Peyer's patch (tissue), 4 donors: ENCODE data around the gene RARG. TPM values are rescaled to one million over a fixed set of nuclear protein-coding genes. Genes with fewer than 3 reads are reported as not detected.

ENCODE experiments used
- DNase-seq, 3 donors: peaks; one replicate each; pipeline ENCODE4 v3.0.0-alpha.2; 2017 to 2019
- H3K27ac ChIP-seq, 4 donors: fragments of 200-600 bp; sonication (generic); one replicate each; pipeline ENCODE4 v1.5.1; 2016 to 2019
- H3K27me3 ChIP-seq, 2 donors: fragments of 200-600 bp; sonication (generic); one replicate each; pipeline ENCODE4 v1.5.1; 2019
- H3K36me3 ChIP-seq, 3 donors: fragments of 200-600 bp; sonication (generic); one replicate each; pipeline ENCODE4 v1.5.1; 2016 to 2019
- H3K4me1 ChIP-seq, 4 donors: fragments of 200-600 bp; sonication (generic); one replicate each; pipeline ENCODE4 v1.5.1; 2016 to 2019
- H3K4me3 ChIP-seq, 4 donors: fragments of 200-600 bp; sonication (generic); 1 replicate in 3 of 4; 2 replicates in 1 of 4; pipeline ENCODE4 v1.5.1; 2016 to 2019; ENCODE audit warnings: mild to moderate bottlenecking in 1 of 4
- H3K9me3 ChIP-seq, 4 donors: fragments of 200-600 bp; sonication (generic); one replicate each; pipeline ENCODE4 v1.5.1; 2016 to 2019; ENCODE audit warnings: mild to moderate bottlenecking in 1 of 4
- CTCF ChIP-seq, 6 experiments: fragments of 450-650 bp in 4 of 6; fragments of 200-600 bp in 2 of 6; sonication (generic) in 1 of 6; IDR thresholded peaks; one replicate each; pipeline ENCODE4 v1.5.1; 2017 to 2019; ENCODE audit warnings: antibody characterized with exemption in 6 of 6, mild to moderate bottlenecking in 3 of 6, moderate library complexity in 1 of 6
- POLR2A ChIP-seq, 2 donors: fragments of 450-650 bp; IDR thresholded peaks; one replicate each; pipeline ENCODE4 v1.5.1; 2017; ENCODE audit warnings: antibody characterized with exemption in 2 of 2, mild to moderate bottlenecking in 2 of 2, moderate library complexity in 2 of 2
- total RNA-seq, 4 donors: library from RNA; depleted of rRNA; stranded (reverse); fragments of >200 nt; gene quantifications; one replicate each; pipeline ENCODE4 v1.1.0, GENCODE V29; 2016

The RARG gene
- total RNA-seq, 4 donors from 2014 or later: 1.9 to 10.7 (median 5.7) TPM

GRCh38 chr12:53192531-53193021 is 39.4 kb downstream of the RARG start:
- TF ChIP-seq POLR2A (IDR thresholded peaks at IDR 0.05) (no peak), CTCF (IDR thresholded peaks at IDR 0.05) (no peak)
- H3K4me1 ChIP-seq: peaks cover 0 to 11% (median 0%) of the 10 kb centered on the region in 4 donors
- no peaks in the 10 kb centered on the region for H3K9me3 ChIP-seq
- no peaks in the 10 kb centered on the region for H3K27me3 ChIP-seq
- no peak overlapping the region for H3K27ac ChIP-seq
- H3K4me3 ChIP-seq: no peak overlapping the region
- H3K36me3 ChIP-seq: peaks cover 0 to 22% (median 0%) of the 10 kb centered on the region in 3 donors
- peak in 1 of 3 donors; percentile 43 for DNase-seq

- Histone ChIP-seq H3K9me3 (no peaks in the 10 kb centered on the region), H3K4me1 (peaks cover 0 to 8% (median 0%) of the 10 kb centered on the region in 4 donors), H3K4me3 (no peak overlapping the region), H3K27me3 (no peaks in the 10 kb centered on the region), H3K27ac (no peak overlapping the region), H3K36me3 (peaks cover 0 to 28% (median 0%) of the 10 kb centered on the region in 3 donors)
- no peak for TF ChIP-seq CTCF (IDR thresholded peaks at IDR 0.05)
- no peak for TF ChIP-seq POLR2A (IDR thresholded peaks at IDR 0.05)
- DNase-seq: peak in 1 of 3 donors; percentile 40
Observed at GRCh38 chr12:53191885-53192530, 40.0 kb downstream of the RARG start.

GRCh38 chr12:53191096-53191884 is 40.7 kb downstream of the RARG start:
- Histone ChIP-seq H3K27ac (no peak overlapping the region), H3K27me3 (no peaks in the 10 kb centered on the region), H3K36me3 (peaks cover 0 to 35% (median 0%) of the 10 kb centered on the region in 3 donors), H3K4me3 (no peak overlapping the region), H3K9me3 (no peaks in the 10 kb centered on the region), H3K4me1 (peaks cover 0 to 8% (median 0%) of the 10 kb centered on the region in 4 donors)
- TF ChIP-seq CTCF (IDR thresholded peaks at IDR 0.05): no peak
- no peak for TF ChIP-seq POLR2A (IDR thresholded peaks at IDR 0.05)
- no peak for DNase-seq

GRCh38 chr12:53190108-53190729 is 41.8 kb downstream of the RARG start:
- DNase-seq: peak in 2 of 3 donors; percentile 68 to 77
- H3K4me3 ChIP-seq: no peak overlapping the region
- peaks cover 0 to 46% (median 0%) of the 10 kb centered on the region in 3 donors for H3K36me3 ChIP-seq
- peak; percentile 44 to 75 (median 68) for TF ChIP-seq CTCF (IDR thresholded peaks at IDR 0.05)
- TF ChIP-seq POLR2A (IDR thresholded peaks at IDR 0.05): no peak
- H3K4me1 ChIP-seq: peaks cover 0 to 8% (median 0%) of the 10 kb centered on the region in 4 donors
- H3K27ac ChIP-seq: peak overlapping the region in 1 of 4 donors; percentile 1
- no peaks in the 10 kb centered on the region for H3K9me3 ChIP-seq
- H3K27me3 ChIP-seq: no peaks in the 10 kb centered on the region

- TF ChIP-seq POLR2A (IDR thresholded peaks at IDR 0.05): no peak
- TF ChIP-seq CTCF (IDR thresholded peaks at IDR 0.05): no peak
- DNase-seq: no peak
- H3K27ac ChIP-seq: no peak overlapping the region
- peaks cover 0 to 65% (median 0%) of the 10 kb centered on the region in 3 donors for H3K36me3 ChIP-seq
- H3K9me3 ChIP-seq: no peaks in the 10 kb centered on the region
- no peak overlapping the region for H3K4me3 ChIP-seq
- H3K27me3 ChIP-seq: no peaks in the 10 kb centered on the region
- H3K4me1 ChIP-seq: peaks cover 0 to 26% (median under 1%) of the 10 kb centered on the region in 4 donors
Observed at GRCh38 chr12:53187145-53187899, 44.7 kb downstream of the RARG start.
